Stomach (tissue), 9 donors: ENCODE results near the gene KIAA0232. TPM values are rescaled to one million over a fixed set of nuclear protein-coding genes. Genes with fewer than 3 reads are reported as not detected.
"Not testable (repeated sequence)": the region's sequence is repeated elsewhere in the genome, so short reads cannot be mapped to it uniquely, and the experiment has no call there.

Experiments
- DNase-seq, 2 donors: peaks; one replicate each; pipeline versions ENCODE4 v3.0.0 to v3.0.0-alpha.2; 2013 to 2019
- H3K27ac ChIP-seq, 5 donors: fragments of 200-600 bp in 4 of 5; sonication (generic) in 4 of 5; one replicate each; pipeline ENCODE4 v1.5.1; 2013 to 2019; ENCODE audit warnings: mild to moderate bottlenecking in 1 of 5, moderate library complexity in 1 of 5
- H3K27me3 ChIP-seq, 3 donors: fragments of 200-600 bp; sonication (generic); one replicate each; pipeline ENCODE4 v1.5.1; 2017 to 2019; ENCODE audit warnings: mixed run types in 1 of 3
- H3K36me3 ChIP-seq, 4 donors: fragments of 200-600 bp; sonication (generic); 1 replicate in 3 of 4; 2 replicates in 1 of 4; pipeline ENCODE4 v1.5.1; 2016 to 2019
- H3K4me1 ChIP-seq, 4 donors: fragments of 200-600 bp; sonication (generic); one replicate each; pipeline ENCODE4 v1.5.1; 2016 to 2019
- H3K4me3 ChIP-seq, 4 donors: fragments of 200-600 bp; sonication (generic) in 3 of 4; one replicate each; pipeline ENCODE4 v1.5.1; 2016 to 2019; ENCODE audit warnings: mild to moderate bottlenecking in 1 of 4
- H3K9me3 ChIP-seq, 4 donors: fragments of 200-600 bp; sonication (generic); one replicate each; pipeline ENCODE4 v1.5.1; 2016 to 2019
- CTCF ChIP-seq, 7 experiments: fragments of 450-650 bp in 4 of 7; fragments of 200-600 bp in 3 of 7; sonication (generic) in 3 of 7; IDR thresholded peaks; one replicate each; pipeline ENCODE4 v1.5.1; 2016 to 2019; ENCODE audit warnings: antibody characterized with exemption in 7 of 7, control low read depth in 2 of 7, mild to moderate bottlenecking in 1 of 7
- EP300 ChIP-seq: sonication (generic); formaldehyde crosslinking; IDR thresholded peaks from one replicate; pipeline ENCODE4 v1.6.1; 2017; ENCODE audit warnings: antibody characterized with exemption
- POLR2A ChIP-seq, 4 donors: fragments of 450-650 bp; IDR thresholded peaks; one replicate each; pipeline ENCODE4 v1.6.1; 2016; ENCODE audit warnings: antibody characterized with exemption in 4 of 4, control low read depth in 2 of 4, mild to moderate bottlenecking in 1 of 4, moderate library complexity in 1 of 4
- POLR2AphosphoS5 ChIP-seq, 3 donors: sonication (generic); formaldehyde crosslinking; IDR thresholded peaks; one replicate each; pipeline ENCODE4 v1.6.1; 2016; ENCODE audit warnings: antibody characterized with exemption in 3 of 3
- WGBS, 5 donors: extraction: QIAGEN DNeasy Blood & Tissue Kit in 3 of 5; methylation state at CpG; one replicate each; pipeline versions ENCODE4 v1.1.5 to v1.1.7; 2013 to 2018; 5-methylcytosine and 5-hydroxymethylcytosine counted together
- intact Hi-C: fragments of 100-400 bp; cut with DNase I; formaldehyde crosslinking; loops from one replicate; pipeline ENCODE4 v1.15.1; 2023; ENCODE audit warnings: low total_unique reads
- polyA plus RNA-seq, 3 donors: library from polyadenylated mRNA; stranded (reverse); fragments of 200-250 nt; gene quantifications; one replicate each; pipeline ENCODE4 v1.2.3, GENCODE V29; 2013
- total RNA-seq, 5 donors: library from RNA; depleted of rRNA; stranded (reverse); fragments of >200 nt; gene quantifications; one replicate each; pipeline versions ENCODE4 v1.1.0 to v1.2.3, GENCODE V29; 2014 to 2016
- donor health status: healthy with polysubstance abuse.
- donor health status: Bipolar disorder and iron deficiency.
- donor health status: healthy.

Gene KIAA0232
- total and polyA plus RNA-seq, 8 donors = 5.1 to 48.1 (median 9.9) TPM

GRCh38 chr4:6754481-6755087 is 27.9 kb upstream of the KIAA0232 start:
- no peak for TF ChIP-seq POLR2A (IDR thresholded peaks at IDR 0.05)
- TF ChIP-seq CTCF (IDR thresholded peaks at IDR 0.05) = no peak
- peaks cover 12 to 35% (median 22%) of the 10 kb centered on the region in 4 donors for H3K4me1 ChIP-seq
- no peaks in the 10 kb centered on the region for H3K27me3 ChIP-seq
- 88 to 95% (median 94%) methylated on average over 3 of the region's 3 CpGs for WGBS, 5 donors
- H3K4me3 ChIP-seq = no peak overlapping the region
- H3K36me3 ChIP-seq = no peaks in the 10 kb centered on the region
- DNase-seq = no peak
- H3K9me3 ChIP-seq = no peaks in the 10 kb centered on the region
- intact Hi-C loops = no loop called here
- H3K27ac ChIP-seq = no peak overlapping the region

GRCh38 chr4:6755088-6755753 is 27.3 kb upstream of the KIAA0232 start:
- no peaks in the 10 kb centered on the region for H3K36me3 ChIP-seq
- WGBS, 5 donors = 67 to 82% (median 68%) methylated on average over 5 of the region's 5 CpGs

GRCh38 chr4:6756345-6756744 is 26.2 kb upstream of the KIAA0232 start:
- 49 to 77% (median 69%) methylated on average over 2 of the region's 6 CpGs for WGBS, 5 donors
- intact Hi-C loops, H3K27me3 ChIP-seq, H3K9me3 ChIP-seq, H3K4me3 ChIP-seq, H3K27ac ChIP-seq, DNase-seq, H3K36me3 ChIP-seq: not testable (repeated sequence)
- H3K4me1 ChIP-seq = peaks cover 3 to 19% (median 8%) of the 10 kb centered on the region in 4 donors

More at GRCh38 chr4:6755088-6755753, 27.3 kb upstream of the KIAA0232 start:
- Histone ChIP-seq H3K27ac (no peak overlapping the region), H3K9me3 (no peaks in the 10 kb centered on the region), H3K4me3 (no peak overlapping the region), H3K27me3 (no peaks in the 10 kb centered on the region), H3K4me1 (peaks cover 6 to 30% (median 16%) of the 10 kb centered on the region in 4 donors)
- no peak for DNase-seq
- intact Hi-C loops = no loop called here
- TF ChIP-seq EP300 = no peak
- no peak for TF ChIP-seq POLR2A (IDR thresholded peaks at IDR 0.05)
- no peak for TF ChIP-seq CTCF (IDR thresholded peaks at IDR 0.05)
- TF ChIP-seq POLR2AphosphoS5 (IDR thresholded peaks at IDR 0.05) = no peak

- Histone ChIP-seq H3K9me3 (no peaks in the 10 kb centered on the region), H3K36me3 (no peaks in the 10 kb centered on the region), H3K27ac (no peak overlapping the region), H3K4me3 (no peak overlapping the region), H3K27me3 (peaks cover 0 to 7% (median 0%) of the 10 kb centered on the region in 3 donors), H3K4me1 (no peaks in the 10 kb centered on the region)
- intact Hi-C loops = no loop called here
- no peak for DNase-seq
- WGBS, 5 donors = 68 to 83% (median 75%) methylated on average over 4 of the region's 4 CpGs
- TF ChIP-seq EP300 (no peak), POLR2AphosphoS5 (IDR thresholded peaks at IDR 0.05) (no peak), CTCF (IDR thresholded peaks at IDR 0.05) (no peak), POLR2A (IDR thresholded peaks at IDR 0.05) (no peak)
These were observed 23.8 kb upstream of the KIAA0232 start for GRCh38 chr4:6758728-6759127.

GRCh38 chr4:6760865-6761264 is 21.7 kb upstream of the KIAA0232 start:
- intact Hi-C loops = no loop called here

More at GRCh38 chr4:6760865-6761264, 21.7 kb upstream of the KIAA0232 start:
- Histone ChIP-seq H3K27ac (no peak overlapping the region), H3K4me3 (no peak overlapping the region), H3K4me1 (no peaks in the 10 kb centered on the region), H3K9me3 (no peaks in the 10 kb centered on the region), H3K36me3 (no peaks in the 10 kb centered on the region), H3K27me3 (peaks cover 0 to 7% (median 0%) of the 10 kb centered on the region in 3 donors)
- DNase-seq = no peak
- TF ChIP-seq POLR2A (IDR thresholded peaks at IDR 0.05) = no peak
- TF ChIP-seq CTCF (IDR thresholded peaks at IDR 0.05) = no peak
- no peak for TF ChIP-seq POLR2AphosphoS5 (IDR thresholded peaks at IDR 0.05)
- 87 to 93% (median 92%) methylated on average over 9 of the region's 9 CpGs for WGBS, 5 donors
